GM20000 (cell line): ENCODE results near the gene MAPK11.

ENCODE experiments used
- DNase-seq: peaks from one replicate; pipeline ENCODE4 v3.0.0; 2012; ENCODE audit warnings: low spot score
- CTCF ChIP-seq: IDR thresholded peaks from 2 replicates; pipeline ENCODE4 v1.5.1; 2012; ENCODE audit warnings: mild to moderate bottlenecking, control low read depth; ENCODE audit errors: extremely low read depth, missing control alignments

The MAPK11 gene

GRCh38 chr22:50246242-50247175, 23.7 kb downstream of the MAPK11 start:
- no peak for DNase-seq
- TF ChIP-seq CTCF, result no peak

GRCh38 chr22:50245214-50246072, 24.7 kb downstream of the MAPK11 start:
- DNase-seq, result no peak
- TF ChIP-seq CTCF, result no peak

- no peak for TF ChIP-seq CTCF
- DNase-seq, result peak; percentile 95
Observed at GRCh38 chr22:50244420-50245213, 25.6 kb downstream of the MAPK11 start, which contains the start of gene TUBGCP6. TSS of gene TUBGCP6 (minus strand) at chr22:50245023. CDS start at chr22:50244459, 564 bp downstream.

GRCh38 chr22:50243685-50244419, 26.3 kb downstream of the MAPK11 start:
- no peak for DNase-seq
- TF ChIP-seq CTCF, result no peak

- DNase-seq, result no peak
- no peak for TF ChIP-seq CTCF
Observed at GRCh38 chr22:50242406-50242949, 27.7 kb downstream of the MAPK11 start.

GRCh38 chr22:50238755-50239154, 31.4 kb downstream of the MAPK11 start:
- no peak for TF ChIP-seq CTCF
- DNase-seq, result no peak
